Activated naive CD4-positive, alpha-beta T cell treated with anti-CD3 and anti-CD28 coated beads, Interleukin-2, amount 50 U/mL, for 24 hours (primary cell): ENCODE data around the gene SLCO3A1.

Source experiments
- H3K27ac Mint-ChIP-seq: one replicate; pipeline ENCODE4 v1.8.0; 2021; ENCODE audit warnings: mild to moderate bottlenecking, mixed read lengths
- H3K27me3 Mint-ChIP-seq: one replicate; pipeline ENCODE4 v1.8.0; 2021; ENCODE audit warnings: mixed read lengths
- H3K36me3 Mint-ChIP-seq: one replicate; pipeline ENCODE4 v1.8.0; 2021; ENCODE audit warnings: mixed read lengths
- H3K4me1 Mint-ChIP-seq: one replicate; pipeline ENCODE4 v1.8.0; 2021; ENCODE audit warnings: mixed read lengths
- H3K4me3 Mint-ChIP-seq: one replicate; pipeline ENCODE4 v1.8.0; 2021; ENCODE audit warnings: mild to moderate bottlenecking, mixed read lengths
- H3K9me3 Mint-ChIP-seq: one replicate; pipeline ENCODE4 v1.8.0; 2021; ENCODE audit warnings: mixed read lengths

SLCO3A1 gene

DNA sequence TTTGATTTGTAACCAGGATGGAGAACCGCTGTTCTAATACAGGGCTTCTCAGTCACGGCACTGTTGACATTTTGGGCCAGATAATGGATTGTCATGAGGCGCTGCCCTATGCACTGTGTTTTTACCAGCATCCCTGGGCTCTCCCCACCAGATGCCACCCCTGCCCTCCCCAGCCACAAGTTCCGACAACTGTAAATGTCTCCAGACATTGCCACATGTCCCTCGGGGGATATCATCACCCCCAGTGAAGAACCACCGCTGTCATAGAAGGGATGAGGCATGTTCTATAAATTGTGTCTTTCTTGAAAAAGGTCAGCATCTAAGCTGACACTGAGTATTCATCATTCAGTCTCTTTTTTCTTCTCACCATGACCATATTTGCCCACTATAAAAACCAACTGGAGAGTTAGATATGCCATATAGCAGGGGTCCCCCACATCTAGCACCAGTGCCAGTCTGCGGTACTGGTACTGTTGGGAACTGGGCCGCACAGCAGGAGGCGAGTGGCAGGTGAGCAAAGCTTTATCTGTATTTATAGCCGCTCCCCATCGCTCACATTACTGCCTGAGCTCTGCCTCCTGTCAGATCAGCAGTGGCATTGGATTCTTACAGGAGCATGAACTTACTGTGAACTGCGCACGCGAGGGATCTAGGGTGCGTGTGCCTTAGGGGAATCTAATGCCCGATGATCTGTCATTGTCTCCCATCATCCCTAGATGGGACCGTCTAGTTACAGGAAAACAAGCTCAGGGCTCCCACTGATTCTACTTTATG, 279.7 kb downstream of the SLCO3A1 start:
- Mint-ChIP-seq H3K4me1 (no peaks in the 10 kb centered on the region), H3K4me3 (no peak overlapping the region), H3K9me3 (no peaks in the 10 kb centered on the region)

DNA sequence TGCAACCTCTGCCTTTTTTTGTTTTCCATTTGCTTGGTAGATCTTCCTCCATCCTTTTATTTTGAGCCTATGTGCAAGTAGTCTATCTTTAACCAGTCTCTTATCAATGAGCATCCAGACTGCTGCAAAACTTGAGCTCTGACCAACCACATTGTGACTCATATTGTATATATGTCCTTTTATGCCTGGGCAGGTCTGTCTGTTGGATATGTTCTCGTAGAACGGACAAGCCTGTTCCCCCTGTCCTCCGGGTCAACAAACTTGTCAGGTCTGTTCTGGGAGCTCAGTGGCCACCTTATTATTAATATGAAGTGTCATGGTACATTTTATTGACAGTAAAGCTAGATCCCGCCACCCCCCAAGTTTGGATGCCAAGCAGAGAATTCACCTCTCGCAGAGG, 287.3 kb downstream of the SLCO3A1 start:
- Mint-ChIP-seq H3K9me3 (no peaks in the 10 kb centered on the region), H3K27ac (no peak overlapping the region), H3K27me3 (no peaks in the 10 kb centered on the region), H3K36me3 (peaks cover 9% of the 10 kb centered on the region), H3K4me3 (no peak overlapping the region), H3K4me1 (no peaks in the 10 kb centered on the region)

More for the DNA sequence above, 279.7 kb downstream of the SLCO3A1 start:
- no peak overlapping the region for H3K27ac Mint-ChIP-seq
- H3K27me3 Mint-ChIP-seq = no peaks in the 10 kb centered on the region
- H3K36me3 Mint-ChIP-seq = peaks cover 29% of the 10 kb centered on the region

DNA sequence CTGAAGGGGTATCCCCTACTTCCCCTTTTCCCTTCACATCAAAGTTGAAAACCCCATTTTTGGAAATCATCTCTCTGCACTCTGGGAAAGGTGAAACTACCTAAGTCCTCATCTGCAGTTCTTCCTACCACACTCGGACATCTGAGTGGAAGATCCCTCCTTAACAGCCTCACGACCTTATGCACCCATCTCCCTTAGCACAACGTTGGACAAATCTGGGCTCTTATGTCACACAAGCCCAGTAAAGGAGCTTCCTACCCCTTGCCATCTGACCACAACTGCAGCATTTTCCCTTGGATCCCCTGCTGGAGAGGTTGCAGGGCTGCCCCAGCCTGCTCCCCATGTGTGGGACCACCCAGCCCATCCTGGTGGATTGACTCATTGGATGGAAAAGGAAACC, 288.1 kb downstream of the SLCO3A1 start:
- Mint-ChIP-seq H3K27ac (no peak overlapping the region), H3K9me3 (no peaks in the 10 kb centered on the region), H3K4me1 (no peaks in the 10 kb centered on the region), H3K36me3 (peaks cover 9% of the 10 kb centered on the region), H3K4me3 (no peak overlapping the region), H3K27me3 (no peaks in the 10 kb centered on the region)

DNA sequence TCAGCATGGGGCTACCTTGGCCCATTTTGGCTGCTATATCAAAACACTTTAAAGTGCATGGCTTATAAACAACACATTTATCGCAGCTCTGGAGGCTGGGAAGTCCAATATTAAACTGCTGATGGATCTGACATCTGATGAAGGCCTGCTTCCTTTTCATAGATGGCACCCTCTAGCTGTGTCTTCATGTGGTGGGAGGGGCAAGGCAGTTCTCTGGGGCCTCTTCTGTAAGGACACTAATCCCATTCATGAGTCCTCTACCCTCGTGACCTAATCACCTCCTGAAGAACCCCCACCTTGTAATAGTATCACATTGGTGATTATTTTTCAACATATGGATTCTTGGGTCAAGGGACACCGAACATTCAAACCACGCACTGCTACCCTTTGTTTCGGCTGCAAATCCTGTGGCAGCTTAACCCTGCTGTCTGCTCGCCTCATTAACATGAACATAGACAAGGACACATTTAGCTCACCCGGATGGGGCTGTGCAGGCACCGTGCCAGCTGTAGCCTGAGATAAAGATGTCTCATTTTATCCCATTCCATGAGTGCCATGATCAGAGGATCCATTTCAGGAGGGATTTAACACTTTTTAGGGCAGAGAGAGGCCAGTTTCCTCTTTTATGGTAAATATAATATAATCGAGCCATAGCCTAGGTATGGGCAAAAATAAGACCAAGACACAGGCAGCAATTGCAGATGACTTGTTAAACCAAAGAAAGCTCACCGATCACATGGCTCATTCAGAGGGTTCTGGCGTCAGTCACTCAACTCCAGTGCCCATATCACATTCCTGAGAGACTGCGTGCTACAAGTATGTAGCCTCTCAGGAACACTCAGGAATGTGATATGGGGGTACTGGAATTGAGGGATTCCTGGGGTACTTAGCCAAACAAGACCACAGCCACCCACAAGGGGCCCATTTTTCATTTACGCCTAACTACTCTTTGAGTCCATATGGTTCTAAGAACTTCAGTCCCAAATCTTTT, 289.0 kb downstream of the SLCO3A1 start:
- Mint-ChIP-seq H3K4me3 (no peak overlapping the region), H3K27me3 (no peaks in the 10 kb centered on the region), H3K27ac (no peak overlapping the region), H3K4me1 (no peaks in the 10 kb centered on the region), H3K36me3 (peaks cover 7% of the 10 kb centered on the region), H3K9me3 (no peaks in the 10 kb centered on the region)

DNA sequence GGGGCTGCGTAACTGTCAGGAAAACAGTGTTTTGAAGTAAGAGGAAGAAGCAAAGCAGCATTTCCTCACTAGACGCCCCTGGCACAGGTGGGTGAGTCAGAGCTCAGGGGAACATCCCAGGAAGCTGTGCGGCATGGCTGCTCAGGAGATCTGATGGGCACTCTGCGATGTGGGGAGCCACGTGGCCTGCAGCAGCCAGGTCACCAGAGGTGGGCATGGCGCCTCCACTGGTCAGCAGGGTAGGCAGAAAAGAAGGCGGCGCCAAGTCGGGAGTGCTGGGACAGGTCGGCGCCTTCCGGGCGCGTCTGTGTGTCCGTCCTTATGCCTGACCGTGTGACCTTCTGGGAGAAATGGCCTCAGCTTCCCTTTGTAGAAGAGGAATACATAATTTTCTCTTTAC, 290.3 kb downstream of the SLCO3A1 start:
- Mint-ChIP-seq H3K4me3 (no peak overlapping the region), H3K27me3 (no peaks in the 10 kb centered on the region), H3K36me3 (peaks cover 9% of the 10 kb centered on the region), H3K27ac (no peak overlapping the region), H3K9me3 (no peaks in the 10 kb centered on the region), H3K4me1 (no peaks in the 10 kb centered on the region)

DNA sequence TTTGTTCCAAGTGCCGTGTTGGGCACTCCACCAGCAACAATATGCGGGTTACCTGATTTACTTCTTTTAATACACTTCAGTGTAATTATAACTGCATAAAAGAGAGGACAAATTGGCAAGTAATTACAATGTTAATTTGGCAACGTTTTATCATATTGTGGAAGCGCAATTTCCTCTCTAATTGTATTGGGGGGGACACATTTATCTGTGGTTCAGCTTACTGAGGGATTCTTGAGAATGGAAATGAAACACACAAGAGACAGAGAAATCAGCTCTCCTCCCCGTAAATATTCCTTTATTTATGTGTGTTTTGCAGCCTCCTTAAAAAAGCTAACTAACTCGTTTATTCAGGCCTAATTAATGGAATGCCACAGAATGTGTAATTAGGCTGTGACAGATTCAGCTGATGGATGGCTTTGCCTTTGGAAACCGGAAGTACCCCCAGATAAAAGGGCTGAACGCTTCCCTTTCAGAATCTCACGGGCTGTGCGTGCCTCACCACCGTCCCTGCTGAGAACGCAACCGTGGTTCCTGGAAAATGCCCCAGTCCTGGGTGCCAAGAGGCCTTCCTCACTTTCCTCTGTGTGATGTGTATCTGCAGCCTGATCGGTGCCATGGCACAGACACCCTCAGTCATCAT, 293.1 kb downstream of the SLCO3A1 start:
- Mint-ChIP-seq H3K4me1 (no peaks in the 10 kb centered on the region), H3K36me3 (peaks cover 14% of the 10 kb centered on the region), H3K27ac (no peak overlapping the region), H3K4me3 (no peak overlapping the region), H3K27me3 (no peaks in the 10 kb centered on the region), H3K9me3 (no peaks in the 10 kb centered on the region)

DNA sequence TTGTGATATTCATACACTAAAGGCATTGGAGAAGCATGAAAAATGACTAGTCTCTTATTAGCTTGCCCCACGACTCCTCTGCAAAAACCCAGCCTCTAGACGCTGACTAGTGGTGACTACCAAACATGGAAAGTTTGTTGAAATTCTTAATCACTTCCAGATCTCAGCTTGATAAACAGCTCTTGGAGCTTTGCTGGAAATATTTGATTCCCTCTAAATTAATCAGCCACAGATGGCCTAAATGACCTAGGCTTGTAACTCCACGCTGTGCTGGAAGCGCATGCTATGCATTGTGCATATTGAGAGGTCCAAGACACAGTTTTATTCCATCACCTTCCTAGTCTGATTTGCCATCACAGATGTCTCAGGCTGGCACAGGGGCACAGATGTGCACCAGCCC, 295.5 kb downstream of the SLCO3A1 start:
- Mint-ChIP-seq H3K4me1 (no peaks in the 10 kb centered on the region), H3K27ac (no peak overlapping the region), H3K36me3 (peaks cover 16% of the 10 kb centered on the region), H3K4me3 (no peak overlapping the region), H3K9me3 (no peaks in the 10 kb centered on the region), H3K27me3 (no peaks in the 10 kb centered on the region)

DNA sequence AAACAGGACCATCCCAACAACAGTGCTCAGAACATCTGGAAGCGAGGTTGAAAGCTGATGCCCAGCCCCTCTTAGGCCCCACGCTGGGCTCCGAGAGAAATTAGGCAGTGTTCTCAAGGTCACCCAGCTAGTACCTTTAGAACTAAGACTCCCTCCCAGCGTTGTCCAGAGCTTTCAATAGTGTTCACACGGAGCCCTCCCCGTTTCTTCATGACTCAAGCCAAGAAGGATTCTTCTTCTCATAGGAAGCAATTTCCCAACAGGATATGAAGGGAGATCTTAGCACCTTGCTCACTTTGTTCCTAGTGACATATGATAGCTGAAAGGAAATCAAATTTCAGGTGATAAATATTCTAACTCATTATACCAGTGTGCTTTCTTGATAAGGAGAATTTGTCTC, 296.0 kb downstream of the SLCO3A1 start:
- peaks cover 16% of the 10 kb centered on the region for H3K36me3 Mint-ChIP-seq
- no peaks in the 10 kb centered on the region for H3K27me3 Mint-ChIP-seq
- no peaks in the 10 kb centered on the region for H3K9me3 Mint-ChIP-seq
- no peak overlapping the region for H3K4me3 Mint-ChIP-seq
- no peak overlapping the region for H3K27ac Mint-ChIP-seq
- no peaks in the 10 kb centered on the region for H3K4me1 Mint-ChIP-seq

DNA sequence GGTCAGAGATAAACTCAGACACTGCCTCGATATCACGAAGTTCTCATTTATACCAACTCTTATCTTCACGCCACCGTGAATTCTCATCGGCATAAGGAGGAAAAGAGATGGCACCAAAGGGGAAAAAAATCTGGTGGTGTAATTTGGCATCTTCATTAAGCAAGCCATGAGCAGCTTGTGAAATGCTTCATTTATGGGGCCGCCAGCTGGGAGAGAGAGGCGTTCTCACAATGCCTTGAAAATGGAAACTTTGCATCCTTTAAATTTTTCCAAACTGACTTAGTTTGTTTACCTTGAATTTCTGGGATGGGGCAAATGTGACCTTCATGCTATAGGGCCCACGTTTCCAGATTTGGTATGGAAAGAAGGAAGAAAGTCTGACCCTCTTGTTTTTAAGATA, 297.7 kb downstream of the SLCO3A1 start:
- H3K4me3 Mint-ChIP-seq = no peak overlapping the region
- H3K36me3 Mint-ChIP-seq = peaks cover 16% of the 10 kb centered on the region

DNA sequence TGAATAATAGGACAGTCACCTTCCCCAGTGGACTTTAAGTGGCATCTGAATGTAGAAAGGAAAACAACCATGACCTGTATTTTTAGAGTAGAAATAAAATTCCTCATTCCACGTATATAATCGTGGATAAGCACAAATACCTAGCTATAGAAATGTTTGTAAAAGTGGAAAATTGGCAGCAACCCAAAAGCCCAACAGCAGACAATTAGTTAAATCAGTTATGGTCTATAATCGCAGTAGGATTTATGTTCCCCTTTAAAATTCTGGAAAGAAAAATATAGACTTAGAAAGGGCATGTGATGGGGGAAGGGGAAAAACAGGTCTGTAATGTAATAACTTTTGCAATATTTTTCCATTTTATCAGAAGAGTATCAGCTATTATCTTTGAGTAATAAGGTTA, 298.2 kb downstream of the SLCO3A1 start:
- Mint-ChIP-seq H3K36me3 (peaks cover 14% of the 10 kb centered on the region), H3K27me3 (no peaks in the 10 kb centered on the region), H3K9me3 (no peaks in the 10 kb centered on the region), H3K4me3 (no peak overlapping the region), H3K27ac (no peak overlapping the region), H3K4me1 (no peaks in the 10 kb centered on the region)

More for the DNA sequence above, 297.7 kb downstream of the SLCO3A1 start:
- Mint-ChIP-seq H3K27ac (no peak overlapping the region), H3K4me1 (no peaks in the 10 kb centered on the region), H3K9me3 (no peaks in the 10 kb centered on the region), H3K27me3 (no peaks in the 10 kb centered on the region)

DNA sequence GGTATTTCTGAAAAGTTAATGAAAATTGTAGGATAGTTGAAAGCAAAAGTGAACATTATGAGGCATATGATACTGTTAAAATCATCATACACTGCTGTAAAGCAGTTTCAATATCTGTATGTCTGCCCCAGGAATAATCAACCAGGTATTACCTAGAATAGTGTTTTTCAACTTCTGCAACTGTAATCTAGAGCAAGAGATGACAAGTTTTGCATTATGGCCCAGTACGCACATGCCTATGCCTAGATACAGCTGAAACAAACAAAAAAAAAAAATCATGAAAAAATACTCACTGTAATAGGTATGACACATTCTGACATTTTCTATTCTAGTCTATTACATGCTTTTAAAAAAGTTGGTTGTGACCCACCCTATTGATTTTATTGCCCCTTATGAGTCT, 299.5 kb downstream of the SLCO3A1 start:
- no peaks in the 10 kb centered on the region for H3K9me3 Mint-ChIP-seq
- H3K27me3 Mint-ChIP-seq = no peaks in the 10 kb centered on the region
- H3K27ac Mint-ChIP-seq = no peak overlapping the region
- H3K36me3 Mint-ChIP-seq = peaks cover 21% of the 10 kb centered on the region
- no peak overlapping the region for H3K4me3 Mint-ChIP-seq
- no peaks in the 10 kb centered on the region for H3K4me1 Mint-ChIP-seq

DNA sequence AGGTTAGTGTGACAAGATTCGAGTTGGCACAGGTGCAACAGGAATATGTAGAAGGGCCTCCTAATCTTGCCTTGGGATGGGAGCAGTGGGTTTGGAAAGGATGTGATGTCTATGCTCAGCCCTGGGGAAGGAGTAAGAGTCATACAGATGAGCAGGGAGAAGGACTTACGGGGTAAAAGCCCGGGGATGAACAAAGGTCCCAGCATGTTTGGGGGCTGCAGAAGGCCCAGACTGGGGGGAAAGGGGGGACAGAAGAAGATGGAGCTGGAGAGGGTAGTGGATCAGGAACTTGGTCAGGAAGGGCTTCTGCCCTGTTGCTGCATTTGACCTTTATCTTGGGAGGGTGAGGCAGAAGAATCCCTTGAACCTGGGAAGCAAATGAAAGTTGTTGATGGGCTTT, 300.1 kb downstream of the SLCO3A1 start:
- no peak overlapping the region for H3K4me3 Mint-ChIP-seq
- peaks cover 20% of the 10 kb centered on the region for H3K36me3 Mint-ChIP-seq
- H3K9me3 Mint-ChIP-seq = no peaks in the 10 kb centered on the region
- H3K27ac Mint-ChIP-seq = no peak overlapping the region
- H3K27me3 Mint-ChIP-seq = no peaks in the 10 kb centered on the region
- H3K4me1 Mint-ChIP-seq = peaks cover 4% of the 10 kb centered on the region

DNA sequence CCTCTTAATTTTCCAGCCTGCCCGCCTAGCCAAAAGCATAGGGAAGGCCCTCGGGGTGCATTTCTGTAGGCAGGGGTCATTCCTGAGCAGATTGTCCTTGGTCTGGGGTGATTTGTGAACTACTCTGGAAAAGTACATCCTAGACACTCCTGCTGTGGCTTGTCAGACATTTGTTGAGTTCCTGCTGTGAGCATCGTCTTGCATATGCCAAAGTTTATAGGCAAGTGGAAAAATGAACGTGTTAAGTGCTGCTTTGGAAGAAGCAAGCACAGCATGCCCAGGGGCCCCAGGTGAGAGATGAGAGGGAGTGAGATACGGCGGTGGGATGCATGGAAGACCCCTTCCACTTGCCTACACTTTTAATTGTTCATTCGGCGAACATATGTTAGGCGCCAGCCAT, 302.4 kb downstream of the SLCO3A1 start:
- Mint-ChIP-seq H3K4me3 (no peak overlapping the region), H3K9me3 (no peaks in the 10 kb centered on the region), H3K27me3 (no peaks in the 10 kb centered on the region), H3K4me1 (peaks cover 9% of the 10 kb centered on the region), H3K36me3 (peaks cover 17% of the 10 kb centered on the region), H3K27ac (no peak overlapping the region)

DNA sequence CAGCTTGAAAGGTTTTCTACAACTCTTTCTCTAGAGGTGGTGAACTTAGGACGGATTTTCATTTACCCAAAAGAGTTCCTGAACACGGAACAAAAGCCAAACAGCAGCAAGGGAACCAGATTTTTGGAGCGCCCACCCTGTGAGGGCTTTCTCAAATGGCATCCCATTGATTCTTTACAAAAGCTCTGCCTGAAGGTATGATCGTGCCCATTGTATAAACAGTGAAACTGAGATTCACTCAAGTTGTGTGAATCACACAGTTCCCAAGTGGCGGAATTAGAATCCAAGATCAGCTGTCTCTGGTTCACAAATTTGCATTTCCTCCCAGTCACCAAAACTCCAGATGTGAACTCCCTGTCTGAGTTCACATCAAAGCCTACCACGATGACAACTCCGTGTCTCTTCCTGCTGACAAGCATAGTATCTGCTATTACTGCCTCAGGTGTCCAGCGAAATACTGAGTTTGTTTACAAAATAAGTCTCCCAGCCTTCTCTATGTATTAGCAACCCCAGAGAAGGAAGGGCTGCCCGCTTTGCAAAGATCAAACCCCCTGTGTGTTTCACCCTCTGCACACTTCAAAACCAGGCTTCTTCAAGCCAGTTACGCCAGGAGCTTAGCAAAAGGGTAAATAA, 304.3 kb downstream of the SLCO3A1 start:
- Mint-ChIP-seq H3K4me1 (peaks cover 13% of the 10 kb centered on the region), H3K4me3 (no peak overlapping the region), H3K9me3 (no peaks in the 10 kb centered on the region), H3K27me3 (no peaks in the 10 kb centered on the region), H3K27ac (no peak overlapping the region), H3K36me3 (peaks cover 16% of the 10 kb centered on the region)

DNA sequence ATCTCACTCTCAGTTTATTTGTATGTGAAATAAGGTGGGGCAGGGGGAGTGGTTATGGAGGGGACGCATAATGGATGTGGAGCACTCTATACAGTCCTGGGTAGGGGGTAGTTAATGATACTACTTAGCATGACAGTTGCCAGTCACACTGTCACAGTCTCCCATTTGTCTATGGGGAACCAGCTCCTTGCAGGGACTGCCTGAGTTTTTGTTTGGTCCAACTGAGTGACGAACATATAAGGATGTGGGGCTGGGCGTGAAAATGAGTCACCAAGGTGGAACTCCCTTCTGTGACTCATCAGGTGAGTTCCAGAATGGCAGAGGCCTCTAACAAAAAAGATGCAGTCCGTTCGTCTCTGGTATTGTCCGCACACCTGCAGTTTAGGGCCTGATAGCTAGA, 304.9 kb downstream of the SLCO3A1 start:
- Mint-ChIP-seq H3K27me3 (no peaks in the 10 kb centered on the region), H3K4me3 (no peak overlapping the region), H3K4me1 (peaks cover 13% of the 10 kb centered on the region), H3K27ac (no peak overlapping the region), H3K36me3 (peaks cover 19% of the 10 kb centered on the region), H3K9me3 (no peaks in the 10 kb centered on the region)
